Aorta (tissue), 5 donors: ENCODE measurements around the gene SPTBN5. TPM values are rescaled to one million over a fixed set of nuclear protein-coding genes. Genes with fewer than 3 reads are reported as not detected.

Source experiments
- ATAC-seq: fragments of 200-7000 bp; cut with Tn5 transposase; one replicate; pipeline ENCODE4 v1.9.1; 2022; ENCODE audit warnings: moderate library complexity; ENCODE audit not compliant: low FRiP score
- DNase-seq, 2 donors: peaks; one replicate each; pipeline ENCODE4 v3.0.0-alpha.2; 2020
- H3K27ac ChIP-seq, 2 donors: one replicate each; pipeline ENCODE4 v1.5.1; 2013; ENCODE audit warnings: low read length in 2 of 2, mild to moderate bottlenecking in 2 of 2, moderate library complexity in 2 of 2, control low read depth in 1 of 2, inconsistent platforms in 1 of 2, low read depth in 1 of 2
- H3K27me3 ChIP-seq, 2 donors: one replicate each; pipeline ENCODE4 v1.6.1; 2013; ENCODE audit warnings: control low read depth in 1 of 2, low read length in 1 of 2, mild to moderate bottlenecking in 1 of 2, moderate library complexity in 1 of 2; ENCODE audit not compliant: insufficient read depth in 2 of 2, control insufficient read depth in 1 of 2
- H3K36me3 ChIP-seq, 2 donors: one replicate each; pipeline ENCODE4 v1.6.1; 2013; ENCODE audit warnings: control low read depth in 1 of 2, low read length in 1 of 2, mild to moderate bottlenecking in 1 of 2; ENCODE audit not compliant: insufficient read depth in 2 of 2, control insufficient read depth in 1 of 2
- H3K4me1 ChIP-seq, 2 donors: one replicate each; pipeline ENCODE4 v1.6.1; 2013; ENCODE audit warnings: low read length in 2 of 2, control low read depth in 1 of 2, mild to moderate bottlenecking in 1 of 2, moderate library complexity in 1 of 2; ENCODE audit not compliant: insufficient read depth in 2 of 2, control insufficient read depth in 1 of 2
- H3K4me3 ChIP-seq, 2 donors: one replicate each; pipeline ENCODE4 v1.5.1; 2013; ENCODE audit warnings: low read length in 2 of 2, control low read depth in 1 of 2, mild to moderate bottlenecking in 1 of 2
- H3K9me3 ChIP-seq: one replicate; pipeline ENCODE4 v1.6.1; 2013; ENCODE audit warnings: mild to moderate bottlenecking, low read length; ENCODE audit not compliant: control insufficient read depth
- WGBS, 2 donors: extraction: QIAGEN DNeasy Blood & Tissue Kit; methylation state at CpG; one replicate each; pipeline ENCODE4 v1.1.7; 2013; 5-methylcytosine and 5-hydroxymethylcytosine counted together
- intact Hi-C, 2 donors: fragments of 100-400 bp; cut with DNase I; formaldehyde crosslinking; loops; one replicate each; pipeline versions ENCODE4 v1.14.2 to v1.15.0; 2022
- long read RNA-seq, 2 donors: library from polyadenylated mRNA; unstranded; transcript quantifications; one replicate each; pipeline ENCODE4 v2.0.0, GENCODE V29; 2020 to 2021
- polyA plus RNA-seq, 2 donors: library from polyadenylated mRNA; stranded (reverse); fragments of 200-250 nt; gene quantifications; one replicate each; pipeline ENCODE4 v1.2.3, GENCODE V29; 2013
- total RNA-seq, 2 donors: library from RNA; stranded (reverse); fragmentation: NEBNext Ultra II Directional; extraction: Animal tissue kit (Norgen Biotek cat#: 25700); gene quantifications; one replicate each; pipeline ENCODE4 v1.2.1, GENCODE V29; 2021
- donor health status: healthy with polysubstance abuse.
- donor health status: Bipolar disorder and iron deficiency.
- donor health status: DM: no; HTN: no; CAD: no.
- donor health status: DM: no; HTN: no; CAD: no.
- donor health status: DM: yes; HTN: yes; CAD: no.

SPTBN5 gene
- total RNA-seq = 1 to 10 TPM; 1.9 to 5.5 TPM
- 10 to 100 TPM in 1 of 2 donors, under 1 TPM in 1; 0.63 to 10.5 TPM for polyA plus RNA-seq
- long read RNA-seq, donor 1, partial matches to known transcripts = 1 of 2 reads
- long read RNA-seq, donor 1, other reads (novel, unspliced or antisense) = 1 of 2 reads
- long read RNA-seq, donor 2, partial matches to known transcripts = 1 of 2 reads
- long read RNA-seq, donor 2, other reads (novel, unspliced or antisense) = 1 of 2 reads

DNA sequence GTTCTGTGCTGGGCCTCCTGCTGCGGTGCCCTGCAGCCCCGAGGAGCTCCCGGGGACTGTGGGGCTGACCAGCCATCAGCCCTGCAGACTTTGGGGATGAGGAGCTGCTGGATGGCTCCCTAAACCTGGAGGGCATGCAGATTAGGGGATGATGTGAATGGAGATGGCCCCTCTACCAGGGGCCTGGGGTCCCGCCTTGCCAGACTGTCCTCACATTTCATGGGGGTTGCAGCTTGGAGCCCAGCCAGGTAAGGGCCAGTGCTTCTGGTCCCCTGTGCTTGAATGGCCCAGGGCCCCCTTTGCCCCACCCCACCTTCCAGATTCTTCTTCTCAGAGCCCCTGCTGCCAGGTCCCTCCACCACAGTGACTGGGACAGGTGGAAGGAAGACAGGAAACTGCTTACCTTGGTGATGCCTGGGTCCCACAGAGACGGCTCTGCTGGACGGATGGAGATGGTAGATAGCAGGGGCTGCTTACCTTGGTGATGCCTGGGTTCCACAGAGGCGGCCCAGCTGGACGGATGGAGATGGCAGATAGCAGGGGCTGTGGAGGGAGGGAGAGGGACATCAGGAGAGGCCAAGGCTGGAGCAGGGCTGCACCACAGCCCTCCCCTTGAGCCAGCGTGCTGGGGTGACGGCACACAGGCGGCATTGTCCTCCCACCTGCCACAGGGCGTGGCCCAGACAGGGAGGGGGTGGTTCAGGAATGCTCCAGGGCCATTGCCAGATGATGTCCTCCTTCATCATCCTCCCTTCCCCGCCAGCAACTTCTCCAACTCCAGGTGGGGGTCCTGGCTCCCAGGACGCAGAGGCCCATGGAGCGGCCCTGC, at the start of gene SPTBN5:
TSS of gene SPTBN5 (minus strand) at position 632 of the 829 bp plus-strand sequence. CDS start at position 76, 556 bp downstream.
- ATAC-seq (no peak), DNase-seq (peak in 1 of 2 donors; percentile 67)
- WGBS, 2 donors = 91 to 95% methylated on average over 15 of the region's 15 CpGs
- Histone ChIP-seq H3K4me3 (no peak within 1 kb of the TSS), H3K36me3 (no peaks in the 10 kb centered on the region), H3K9me3 (no peaks in the 10 kb centered on the region), H3K4me1 (no peaks in the 10 kb centered on the region), H3K27ac (peak within 1 kb of the TSS in 1 of 2 donors; percentile 38), H3K27me3 (no peaks in the 10 kb centered on the region)
- intact Hi-C loops = loop anchor here in 1 of 2 donors (10.0 kb wide), 1 partner anchor 171 kb away; no protein-coding TSS in a partner anchor

DNA sequence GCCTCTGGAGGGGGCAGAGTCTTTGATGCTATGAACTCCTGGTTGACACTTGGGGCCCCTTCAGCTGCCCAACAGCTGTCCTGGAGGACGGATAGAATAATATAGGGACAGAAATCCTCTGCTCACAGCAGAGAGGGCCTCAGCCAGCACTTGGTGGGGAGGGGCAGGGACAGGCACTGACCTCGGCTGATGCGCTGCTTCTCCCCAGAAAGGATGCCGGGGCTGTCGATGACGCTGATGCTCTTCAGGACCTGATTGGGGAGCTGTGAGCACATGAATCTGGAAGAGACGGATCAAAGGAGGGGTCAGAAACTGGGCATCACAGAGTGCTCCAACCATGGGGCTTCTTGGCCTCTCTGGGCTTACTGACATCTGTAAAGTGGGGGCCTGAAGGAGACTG, 49.0 kb upstream of the SPTBN5 start:
- Histone ChIP-seq H3K27me3 (no peaks in the 10 kb centered on the region), H3K4me1 (peaks cover 0 to 3% of the 10 kb centered on the region in 2 donors), H3K9me3 (no peaks in the 10 kb centered on the region), H3K36me3 (no peaks in the 10 kb centered on the region), H3K27ac (no peak overlapping the region), H3K4me3 (no peak overlapping the region)
- no peak for ATAC-seq
- DNase-seq = no peak
- intact Hi-C loops = no loop called here
- 78 to 79% methylated on average over 7 of the region's 7 CpGs for WGBS, 2 donors

DNA sequence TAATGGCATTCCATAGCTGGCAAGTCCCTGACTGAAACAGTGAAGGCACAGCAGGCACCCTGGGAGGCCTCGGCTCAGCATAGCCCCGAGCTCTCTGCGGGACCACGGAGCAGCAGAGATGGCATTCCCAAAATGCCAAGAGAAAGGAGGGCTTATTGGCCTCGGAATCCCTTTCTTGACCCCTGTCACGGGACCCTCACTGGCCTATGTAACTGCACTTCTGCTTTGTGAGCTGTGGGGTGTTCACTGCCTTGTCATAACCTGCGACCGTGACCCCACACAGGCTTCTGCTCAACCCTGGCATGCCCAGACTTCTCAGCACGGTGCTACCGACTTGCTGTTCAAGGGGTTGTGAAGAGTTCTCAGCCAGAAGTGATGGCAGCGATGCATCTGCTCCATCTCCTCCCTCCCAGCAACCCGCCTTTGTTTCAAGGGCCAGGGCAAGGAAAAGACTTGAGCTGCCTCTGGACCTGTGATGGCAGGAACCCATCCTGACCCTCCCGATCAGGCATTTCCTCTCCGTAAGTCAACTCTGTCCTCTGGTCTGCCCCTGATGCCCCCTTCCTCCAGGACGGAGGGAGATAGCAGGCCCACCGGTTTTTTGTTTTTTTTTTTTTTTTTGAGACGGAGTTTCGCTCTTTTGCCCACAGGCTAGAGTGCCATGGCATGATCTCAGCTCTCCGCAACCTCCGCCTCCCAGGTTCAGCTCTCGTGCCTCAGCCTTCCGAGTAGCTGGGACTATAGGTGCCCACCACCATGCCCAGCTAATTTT, 48.0 kb upstream of the SPTBN5 start:
- DNase-seq (no peak), ATAC-seq (no peak)
- Histone ChIP-seq H3K4me1 (peaks cover 0 to 3% of the 10 kb centered on the region in 2 donors), H3K27ac (no peak overlapping the region), H3K27me3 (no peaks in the 10 kb centered on the region), H3K36me3 (no peaks in the 10 kb centered on the region), H3K4me3 (no peak overlapping the region), H3K9me3 (no peaks in the 10 kb centered on the region)
- intact Hi-C loops = no loop called here
- WGBS, 2 donors = 83 to 85% methylated on average over 22 of the region's 22 CpGs

DNA sequence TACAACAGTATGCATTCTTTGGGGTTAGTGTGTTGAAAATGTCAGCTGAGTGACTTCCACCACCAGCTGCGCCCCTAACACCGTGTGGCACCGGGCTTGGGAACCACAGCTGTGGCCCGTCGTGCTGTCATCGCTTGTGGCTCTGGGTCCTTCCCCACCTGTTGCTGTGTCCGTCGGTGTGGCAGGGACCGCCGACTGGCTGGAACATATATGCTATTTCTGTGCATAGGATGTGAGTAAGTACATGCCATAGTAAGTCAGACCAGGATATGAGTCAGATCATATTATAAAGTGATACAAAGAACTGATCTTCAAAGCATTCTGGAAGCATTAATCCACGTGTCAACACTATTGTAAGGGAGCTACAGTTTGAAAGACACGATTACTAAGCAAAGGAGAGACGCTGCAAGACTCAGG, 46.6 kb upstream of the SPTBN5 start:
- H3K27ac ChIP-seq = no peak overlapping the region
- no peaks in the 10 kb centered on the region for H3K27me3 ChIP-seq
- H3K4me1 ChIP-seq = peaks cover 0 to 3% of the 10 kb centered on the region in 2 donors
- intact Hi-C loops = no loop called here
- no peak for ATAC-seq
- 65 to 69% methylated on average over 13 of the region's 13 CpGs for WGBS, 2 donors
- no peak for DNase-seq
- H3K36me3 ChIP-seq = no peaks in the 10 kb centered on the region
- no peak overlapping the region for H3K4me3 ChIP-seq
- no peaks in the 10 kb centered on the region for H3K9me3 ChIP-seq

DNA sequence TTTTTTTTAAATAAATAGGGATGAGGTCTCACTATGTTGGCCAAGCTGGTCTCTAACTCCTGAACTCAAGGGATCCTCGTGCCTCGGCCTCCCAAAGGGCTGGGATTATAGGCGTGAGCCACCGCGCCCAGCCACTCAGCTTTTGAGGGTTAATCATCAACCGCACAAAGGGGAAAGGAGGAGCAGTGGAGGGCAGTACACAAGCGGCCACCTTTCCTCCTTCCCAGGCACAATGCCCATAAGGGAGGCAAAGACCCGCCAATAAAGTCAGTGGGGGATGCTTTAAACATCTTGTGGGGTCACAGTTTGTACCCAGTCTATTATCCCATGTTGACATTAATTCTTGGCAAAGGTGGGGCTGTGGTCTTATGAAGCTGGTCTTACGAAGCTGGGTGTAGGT, 46.1 kb upstream of the SPTBN5 start:
- 93 to 95% methylated on average over 9 of the region's 9 CpGs for WGBS, 2 donors
- Histone ChIP-seq H3K9me3 (no peaks in the 10 kb centered on the region), H3K27me3 (no peaks in the 10 kb centered on the region), H3K27ac (no peak overlapping the region), H3K4me3 (no peak overlapping the region), H3K4me1 (peaks cover 0 to 3% of the 10 kb centered on the region in 2 donors), H3K36me3 (no peaks in the 10 kb centered on the region)
- no peak for ATAC-seq
- intact Hi-C loops = no loop called here
- DNase-seq = no peak

DNA sequence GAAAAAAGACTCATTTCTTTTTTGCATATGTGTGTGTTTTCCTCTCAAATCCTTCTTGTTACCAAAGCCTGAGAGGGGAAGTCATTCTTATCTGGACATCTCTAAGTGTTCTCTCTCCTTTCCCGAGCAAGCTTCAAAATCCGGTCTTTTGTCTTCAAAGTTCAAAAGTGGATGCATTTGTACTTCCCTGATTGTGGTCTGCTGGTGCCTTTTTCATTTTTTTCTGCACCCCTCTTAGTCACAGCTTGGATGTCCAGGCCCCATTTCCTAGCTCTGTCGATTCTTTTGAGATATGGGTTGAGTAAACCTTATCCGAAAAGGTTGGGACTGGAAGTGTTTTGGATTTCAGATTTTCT, 43.7 kb upstream of the SPTBN5 start:
- DNase-seq = no peak
- no peaks in the 10 kb centered on the region for H3K36me3 ChIP-seq
- H3K4me3 ChIP-seq = no peak overlapping the region
- H3K9me3 ChIP-seq = no peaks in the 10 kb centered on the region
- peaks cover 2 to 4% of the 10 kb centered on the region in 2 donors for H3K4me1 ChIP-seq
- no peaks in the 10 kb centered on the region for H3K27me3 ChIP-seq
- no peak overlapping the region for H3K27ac ChIP-seq
- no peak for ATAC-seq
- 76 to 81% methylated on average over 4 of the region's 4 CpGs for WGBS, 2 donors
- intact Hi-C loops = no loop called here

DNA sequence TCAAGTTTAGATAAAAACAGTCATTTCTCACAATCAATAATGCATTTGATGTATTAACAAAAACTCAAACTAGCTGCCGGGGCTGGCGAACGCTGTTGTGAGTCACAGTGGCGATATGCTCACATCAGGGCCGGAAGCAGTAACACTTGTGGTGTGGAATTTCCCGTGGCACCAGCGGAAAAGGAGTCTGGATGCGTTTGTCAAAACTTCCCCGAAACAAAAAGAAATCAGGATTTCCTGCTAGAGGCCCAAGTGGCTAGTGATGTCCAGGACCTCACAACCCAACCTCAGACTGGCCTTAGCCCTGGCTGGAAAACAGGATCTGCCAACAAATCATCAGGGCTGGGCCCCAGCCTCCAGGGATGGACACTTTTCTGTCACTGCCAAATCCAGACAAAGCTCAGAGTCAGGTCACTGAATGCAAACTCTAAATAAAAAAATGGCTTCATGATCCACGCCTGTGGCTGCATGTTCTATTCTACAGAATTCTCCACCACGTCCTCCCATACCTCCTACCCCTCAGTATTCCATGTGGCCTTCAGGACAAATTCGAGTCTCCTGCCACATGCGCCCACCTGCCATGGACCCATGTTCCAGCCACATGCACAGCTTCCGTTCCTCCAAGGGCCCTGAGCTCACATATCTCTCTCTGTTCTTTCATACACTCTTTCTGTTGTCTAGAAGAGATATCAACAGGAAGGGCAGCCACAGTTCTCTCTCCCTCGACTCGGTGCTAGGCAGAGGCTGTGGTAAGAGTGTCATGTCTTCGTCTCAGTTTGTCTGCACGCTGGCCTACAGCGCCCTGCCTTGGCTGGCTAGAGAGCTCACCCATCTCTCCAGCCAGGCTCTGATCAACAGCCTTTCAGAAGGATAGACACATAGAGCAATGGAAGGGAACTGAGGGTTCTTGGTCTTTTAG, 43.1 kb upstream of the SPTBN5 start:
- H3K4me3 ChIP-seq = no peak overlapping the region
- peaks cover 2 to 4% of the 10 kb centered on the region in 2 donors for H3K4me1 ChIP-seq
- no peaks in the 10 kb centered on the region for H3K27me3 ChIP-seq
- WGBS, 2 donors = 76 to 78% methylated on average over 19 of the region's 19 CpGs
- no peak overlapping the region for H3K27ac ChIP-seq
- DNase-seq (peak in 1 of 2 donors; percentile 78), ATAC-seq (peak; percentile 30)
- no peaks in the 10 kb centered on the region for H3K36me3 ChIP-seq
- H3K9me3 ChIP-seq = no peaks in the 10 kb centered on the region
- intact Hi-C loops = no loop called here

DNA sequence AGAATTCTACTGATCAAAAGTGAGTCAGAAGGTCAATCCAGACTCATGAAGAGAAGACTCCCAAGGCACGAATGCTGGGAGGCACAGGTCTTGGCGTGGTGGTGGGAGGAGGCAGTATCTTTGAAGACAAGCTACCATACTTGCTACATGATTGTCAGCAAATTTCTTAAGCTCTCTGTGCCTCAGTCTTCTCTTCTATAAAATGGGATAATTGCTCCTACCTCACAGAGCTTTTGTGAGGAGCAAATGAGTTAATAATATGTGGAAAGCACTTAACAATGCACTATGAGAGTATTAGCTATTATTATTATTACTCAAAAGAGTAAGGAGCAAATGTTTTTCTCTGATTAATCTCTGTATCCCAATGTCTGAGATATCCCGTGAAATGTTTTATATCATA, 42.3 kb upstream of the SPTBN5 start:
- no peaks in the 10 kb centered on the region for H3K27me3 ChIP-seq
- intact Hi-C loops = no loop called here
- H3K27ac ChIP-seq = no peak overlapping the region
- no peak overlapping the region for H3K4me3 ChIP-seq
- peaks cover 2 to 4% of the 10 kb centered on the region in 2 donors for H3K4me1 ChIP-seq
- no peaks in the 10 kb centered on the region for H3K9me3 ChIP-seq
- no peak for DNase-seq
- no peak for ATAC-seq
- no peaks in the 10 kb centered on the region for H3K36me3 ChIP-seq
- WGBS, 2 donors = 95 to 97% methylated on average over 3 of the region's 3 CpGs
